NCI-H82 (cell line): Measurements from ENCODE around the gene ACOX1.
"Not testable (repeated sequence)": the region's sequence is repeated elsewhere in the genome, so short reads cannot be mapped to it uniquely, and the experiment has no call there.

Experiments used
- DNase-seq: peaks from one replicate; lab custom pipeline; 2025; lab: John Stamatoyannopoulos, UW

ACOX1 gene

GRCh38 chr17:75981019-75981615, 2.2 kb upstream of the ACOX1 start:
- no peak for DNase-seq

- DNase-seq: peak; percentile 32
Observed at GRCh38 chr17:75980188-75981018, 1.4 kb upstream of the ACOX1 start.

GRCh38 chr17:75979705-75980187, 780 bp upstream of the ACOX1 start:
- DNase-seq: no peak

- no peak for DNase-seq
Observed at GRCh38 chr17:75976175-75976848, 2.7 kb downstream of the ACOX1 start.

- DNase-seq: no peak
Observed at GRCh38 chr17:75975757-75976174, 3.2 kb downstream of the ACOX1 start.

- not testable (repeated sequence) for DNase-seq
Observed at GRCh38 chr17:75975187-75975586, 3.8 kb downstream of the ACOX1 start.

- no peak for DNase-seq
Observed at GRCh38 chr17:75970626-75971025, 8.3 kb downstream of the ACOX1 start.

- no peak for DNase-seq
Observed at GRCh38 chr17:75970011-75970523, 8.9 kb downstream of the ACOX1 start.

- DNase-seq: not testable (repeated sequence)
Observed at GRCh38 chr17:75969044-75969443, 9.9 kb downstream of the ACOX1 start.

GRCh38 chr17:75965468-75965867, 13.5 kb downstream of the ACOX1 start:
- DNase-seq: no peak

GRCh38 chr17:75959839-75960511, 19.0 kb downstream of the ACOX1 start:
- DNase-seq: no peak

GRCh38 chr17:75959051-75959838, 19.7 kb downstream of the ACOX1 start:
- no peak for DNase-seq

GRCh38 chr17:75950855-75951554, 28.0 kb downstream of the ACOX1 start:
- DNase-seq: no peak

- no peak for DNase-seq
Observed at GRCh38 chr17:75950421-75950820, 28.5 kb downstream of the ACOX1 start.

- peak; percentile 85 for DNase-seq
Observed at GRCh38 chr17:75945211-75945610, 33.8 kb downstream of the ACOX1 start.

- no peak for DNase-seq
Observed at GRCh38 chr17:75943491-75943890, 35.5 kb downstream of the ACOX1 start.

GRCh38 chr17:75942473-75942872, 36.5 kb downstream of the ACOX1 start:
- no peak for DNase-seq

GRCh38 chr17:75941442-75941819, 37.5 kb downstream of the ACOX1 start:
- peak; percentile 38 for DNase-seq

- peak; percentile 98 for DNase-seq
Observed at GRCh38 chr17:75940727-75941441, 38.1 kb downstream of the ACOX1 start, which contains the start of gene FBF1. Gene FBF1 (minus strand): TSS chr17:75941042. CDS start chr17:75938149, 2,893 bp downstream.

- no peak for DNase-seq
Observed at GRCh38 chr17:75937652-75938051, 41.3 kb downstream of the ACOX1 start.
